GM23338 (cell line): ENCODE data around the gene CST11. TPM values are rescaled to one million over a fixed set of nuclear protein-coding genes. Genes with fewer than 3 reads are reported as not detected.
A peak's percentile ranks its signal among the peaks of the same experiment; 100 is the strongest.

Source experiments
- ATAC-seq: fragments of 200-7000 bp; cut with Tn5 transposase; 3 replicates; pipeline ENCODE4 v1.9.1; 2020
- DNase-seq: peaks from one replicate; pipeline ENCODE4 v3.0.0-alpha.2; 2015; ENCODE audit warnings: low spot score
- H2AFZ ChIP-seq: fragments of 200-600 bp; sonication (generic); 2 replicates; pipeline ENCODE4 v1.8.0; 2016; ENCODE audit warnings: antibody characterized with exemption, mild to moderate bottlenecking, moderate library complexity
- H3F3A ChIP-seq: fragments of 200-600 bp; sonication (generic); replicated peaks from 2 replicates; pipeline ENCODE4 v1.8.0; 2017; ENCODE audit warnings: antibody characterized with exemption, mixed run types, low read depth
- H3K27ac ChIP-seq: fragments of 200-600 bp; sonication (generic); 2 replicates; pipeline ENCODE4 v1.6.1; 2016; ENCODE audit warnings: low read depth
- H3K27me3 ChIP-seq: fragments of 200-600 bp; sonication (generic); 2 replicates; pipeline ENCODE4 v1.8.0; 2016; ENCODE audit warnings: mild to moderate bottlenecking, mixed run types, moderate library complexity; ENCODE audit not compliant: insufficient read depth
- H3K36me3 ChIP-seq: fragments of 200-600 bp; sonication (generic); 2 replicates; pipeline ENCODE4 v1.8.0; 2016; ENCODE audit warnings: mild to moderate bottlenecking; ENCODE audit not compliant: insufficient read depth
- H3K4me1 ChIP-seq: fragments of 200-600 bp; sonication (generic); 2 replicates; pipeline ENCODE4 v1.8.0; 2016; ENCODE audit warnings: mild to moderate bottlenecking, moderate library complexity; ENCODE audit not compliant: insufficient read depth
- H3K4me2 ChIP-seq: fragments of 200-600 bp; sonication (generic); 2 replicates; pipeline ENCODE4 v1.7.1; 2017; ENCODE audit warnings: mixed run types
- H3K4me3 ChIP-seq: fragments of 200-600 bp; sonication (generic); 2 replicates; pipeline ENCODE4 v1.6.1; 2016; ENCODE audit warnings: mixed run types
- H3K79me2 ChIP-seq: fragments of 200-600 bp; sonication (generic); replicated peaks from 2 replicates; pipeline ENCODE4 v1.8.0; 2017; ENCODE audit warnings: mild to moderate bottlenecking; ENCODE audit not compliant: insufficient read depth
- H3K9me2 ChIP-seq: fragments of 200-600 bp; sonication (generic); 2 replicates; pipeline ENCODE4 v1.8.0; 2017; ENCODE audit not compliant: insufficient read depth
- H4K20me1 ChIP-seq: fragments of 200-600 bp; sonication (generic); replicated peaks from 2 replicates; pipeline ENCODE4 v1.8.0; 2017; ENCODE audit warnings: mild to moderate bottlenecking; ENCODE audit not compliant: insufficient read depth
- H3K27ac Mint-ChIP-seq: 2 replicates; pipeline ENCODE4 v1.8.0; 2020; ENCODE audit warnings: inconsistent platforms, mild to moderate bottlenecking, moderate library complexity, mixed read lengths
- H3K27me3 Mint-ChIP-seq: 3 replicates; pipeline ENCODE4 v1.8.0; 2022; ENCODE audit warnings: low read depth, mild to moderate bottlenecking, moderate library complexity, mixed read lengths, inconsistent platforms; ENCODE audit not compliant: insufficient read depth, poor library complexity
- H3K36me3 Mint-ChIP-seq: 3 replicates; pipeline ENCODE4 v1.8.0; 2021; ENCODE audit warnings: low read depth, mild to moderate bottlenecking, inconsistent platforms, moderate library complexity, mixed read lengths
- H3K4me1 Mint-ChIP-seq: 3 replicates; pipeline ENCODE4 v1.8.0; 2020; ENCODE audit warnings: mild to moderate bottlenecking, inconsistent platforms, mixed read lengths
- H3K4me3 Mint-ChIP-seq: 3 replicates; pipeline ENCODE4 v1.8.0; 2021; ENCODE audit warnings: moderate library complexity, mild to moderate bottlenecking, inconsistent platforms, mixed read lengths
- H3K9me3 Mint-ChIP-seq: 3 replicates; pipeline ENCODE4 v1.8.0; 2020; ENCODE audit warnings: moderate library complexity, mild to moderate bottlenecking, inconsistent platforms, mixed read lengths
- CREB1 ChIP-seq: fragments of 250-450 bp; sonication (Bioruptor Pico); IDR thresholded peaks from 2 replicates; pipeline ENCODE4 v1.5.0; 2020; ENCODE audit warnings: low read depth, mild to moderate bottlenecking, moderate library complexity
- EZH2 ChIP-seq: fragments of 200-600 bp; sonication (generic); IDR thresholded peaks from one replicate; pipeline ENCODE4 v1.8.0; 2017; ENCODE audit warnings: antibody characterized with exemption, mild to moderate bottlenecking, low read depth; ENCODE audit not compliant: unreplicated experiment
- EZH2phosphoT487 ChIP-seq: fragments of 200-600 bp; sonication (generic); IDR thresholded peaks from one replicate; pipeline ENCODE4 v1.8.1; 2018; ENCODE audit warnings: antibody characterized with exemption; ENCODE audit not compliant: unreplicated experiment
- JUNB ChIP-seq: IDR thresholded peaks from one replicate; pipeline ENCODE4 v1.6.1; 2016; ENCODE audit warnings: antibody characterized with exemption; ENCODE audit not compliant: unreplicated experiment
- NANOG ChIP-seq: IDR thresholded peaks from 2 replicates; pipeline ENCODE4 v1.6.1; 2016; ENCODE audit warnings: antibody characterized with exemption, borderline replicate concordance
- POLR2AphosphoS5 ChIP-seq: IDR thresholded peaks from 2 replicates; pipeline ENCODE4 v1.6.1; 2016; ENCODE audit warnings: antibody characterized with exemption, low read depth
- STAT1 ChIP-seq: IDR thresholded peaks from one replicate; pipeline ENCODE4 v1.6.1; 2016; ENCODE audit warnings: antibody characterized with exemption; ENCODE audit not compliant: unreplicated experiment
- ZNF114 ChIP-seq: fragments of 250-450 bp; sonication (Bioruptor Pico); IDR thresholded peaks from 2 replicates; pipeline ENCODE4 v1.5.0; 2020; ENCODE audit warnings: mild to moderate bottlenecking, moderate library complexity
- ZNF331 ChIP-seq: fragments of 250-450 bp; sonication (Bioruptor Pico); IDR thresholded peaks from 2 replicates; pipeline ENCODE4 v1.5.0; 2020; ENCODE audit warnings: low read depth, mild to moderate bottlenecking, moderate library complexity
- polyA plus RNA-seq: library from polyadenylated mRNA; unstranded; fragments of >200 nt; fragmentation: Nextera tagmentation; extraction: Ambion mirVana; gene quantifications from 2 replicates; pipeline ENCODE4 v1.2.1, GENCODE V29; 2016
- total RNA-seq: library from RNA; depleted of rRNA; stranded (reverse); fragments of >200 nt; shearing (Covaris generic); gene quantifications from 2 replicates; pipeline ENCODE4 v1.2.3, GENCODE V29; 2014
- TF ChIP-seq, protein P1 (sequence below), 2 experiments: fragments of 200-600 bp in 1 of 2; sonication (generic) in 1 of 2; conservative IDR thresholded peaks; 2 replicates each; pipeline versions ENCODE4 v1.5.1 to v1.6.1; 2016 to 2017; ENCODE audit warnings: antibody characterized with exemption in 2 of 2, low read depth in 2 of 2, mild to moderate bottlenecking in 2 of 2, moderate library complexity in 1 of 2
- TF ChIP-seq, protein P2 (sequence below): IDR thresholded peaks from 2 replicates; pipeline ENCODE4 v1.6.1; 2016; ENCODE audit warnings: antibody characterized with exemption
- TF ChIP-seq, protein P3 (sequence below): fragments of 250-450 bp; sonication (Bioruptor Pico); IDR thresholded peaks from 2 replicates; pipeline ENCODE4 v1.5.0; 2020; ENCODE audit warnings: mild to moderate bottlenecking, moderate library complexity

The CST11 gene
- total and polyA plus RNA-seq, 2 experiments from 2014 or later: not detected

DNA sequence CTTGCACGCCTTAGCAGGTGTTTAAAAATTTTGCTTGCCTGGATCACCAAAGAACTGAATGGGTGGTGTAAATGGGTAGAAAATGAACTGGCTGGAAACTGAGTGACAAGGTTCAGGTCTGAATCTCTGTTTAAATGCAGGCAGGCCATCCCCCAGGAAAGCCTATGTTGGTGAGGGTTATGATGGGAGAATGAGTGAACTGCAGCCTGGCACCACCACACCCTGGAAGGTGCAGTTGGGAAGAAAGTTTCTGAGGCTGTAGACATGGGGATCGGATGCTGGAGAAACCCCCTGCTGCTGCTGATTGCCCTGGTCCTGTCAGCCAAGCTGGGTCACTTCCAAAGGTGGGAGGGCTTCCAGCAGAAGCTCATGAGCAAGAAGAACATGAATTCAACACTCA lies 12.7 kb downstream of the CST11 start (continued):
- TF ChIP-seq, protein P1, sequence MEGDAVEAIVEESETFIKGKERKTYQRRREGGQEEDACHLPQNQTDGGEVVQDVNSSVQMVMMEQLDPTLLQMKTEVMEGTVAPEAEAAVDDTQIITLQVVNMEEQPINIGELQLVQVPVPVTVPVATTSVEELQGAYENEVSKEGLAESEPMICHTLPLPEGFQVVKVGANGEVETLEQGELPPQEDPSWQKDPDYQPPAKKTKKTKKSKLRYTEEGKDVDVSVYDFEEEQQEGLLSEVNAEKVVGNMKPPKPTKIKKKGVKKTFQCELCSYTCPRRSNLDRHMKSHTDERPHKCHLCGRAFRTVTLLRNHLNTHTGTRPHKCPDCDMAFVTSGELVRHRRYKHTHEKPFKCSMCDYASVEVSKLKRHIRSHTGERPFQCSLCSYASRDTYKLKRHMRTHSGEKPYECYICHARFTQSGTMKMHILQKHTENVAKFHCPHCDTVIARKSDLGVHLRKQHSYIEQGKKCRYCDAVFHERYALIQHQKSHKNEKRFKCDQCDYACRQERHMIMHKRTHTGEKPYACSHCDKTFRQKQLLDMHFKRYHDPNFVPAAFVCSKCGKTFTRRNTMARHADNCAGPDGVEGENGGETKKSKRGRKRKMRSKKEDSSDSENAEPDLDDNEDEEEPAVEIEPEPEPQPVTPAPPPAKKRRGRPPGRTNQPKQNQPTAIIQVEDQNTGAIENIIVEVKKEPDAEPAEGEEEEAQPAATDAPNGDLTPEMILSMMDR (conservative IDR thresholded peaks at IDR 0.05; ENCODE audit: low read depth in 2 of 2): no peak
- TF ChIP-seq STAT1 (no peak), EZH2 (no peak), ZNF331 (CRISPR knock-in tag) (no peak)
- TF ChIP-seq, protein P2, sequence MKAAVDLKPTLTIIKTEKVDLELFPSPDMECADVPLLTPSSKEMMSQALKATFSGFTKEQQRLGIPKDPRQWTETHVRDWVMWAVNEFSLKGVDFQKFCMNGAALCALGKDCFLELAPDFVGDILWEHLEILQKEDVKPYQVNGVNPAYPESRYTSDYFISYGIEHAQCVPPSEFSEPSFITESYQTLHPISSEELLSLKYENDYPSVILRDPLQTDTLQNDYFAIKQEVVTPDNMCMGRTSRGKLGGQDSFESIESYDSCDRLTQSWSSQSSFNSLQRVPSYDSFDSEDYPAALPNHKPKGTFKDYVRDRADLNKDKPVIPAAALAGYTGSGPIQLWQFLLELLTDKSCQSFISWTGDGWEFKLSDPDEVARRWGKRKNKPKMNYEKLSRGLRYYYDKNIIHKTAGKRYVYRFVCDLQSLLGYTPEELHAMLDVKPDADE: no peak

DNA sequence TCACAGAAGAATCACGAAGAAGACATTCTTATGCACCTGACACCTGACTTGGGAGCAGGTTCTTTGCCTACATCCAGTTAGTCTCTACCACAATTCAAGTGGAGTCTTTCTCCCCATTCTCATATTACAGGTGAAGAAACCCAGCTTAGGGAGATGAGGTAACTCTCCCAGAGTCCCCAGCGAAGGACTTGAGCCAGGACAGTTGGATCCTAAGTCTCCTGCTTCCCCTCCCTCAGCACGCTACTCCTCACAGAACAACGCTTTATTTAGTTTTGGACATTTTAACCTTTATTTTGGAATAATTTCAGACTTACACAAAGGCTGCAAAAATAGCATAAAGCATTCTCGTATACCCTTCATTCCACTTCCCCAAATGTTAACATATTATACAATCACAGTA lies 14.0 kb downstream of the CST11 start:
- H3K4me3 ChIP-seq: no peak overlapping the region
- H3K9me3 Mint-ChIP-seq: no peaks in the 10 kb centered on the region
- TF ChIP-seq STAT1 (no peak), EZH2phosphoT487 (no peak), EZH2 (no peak), POLR2AphosphoS5 (no peak), ZNF331 (CRISPR knock-in tag) (no peak), CREB1 (CRISPR knock-in tag) (no peak), ZNF114 (CRISPR knock-in tag) (no peak), JUNB (no peak), NANOG (no peak)
- TF ChIP-seq, protein P3, sequence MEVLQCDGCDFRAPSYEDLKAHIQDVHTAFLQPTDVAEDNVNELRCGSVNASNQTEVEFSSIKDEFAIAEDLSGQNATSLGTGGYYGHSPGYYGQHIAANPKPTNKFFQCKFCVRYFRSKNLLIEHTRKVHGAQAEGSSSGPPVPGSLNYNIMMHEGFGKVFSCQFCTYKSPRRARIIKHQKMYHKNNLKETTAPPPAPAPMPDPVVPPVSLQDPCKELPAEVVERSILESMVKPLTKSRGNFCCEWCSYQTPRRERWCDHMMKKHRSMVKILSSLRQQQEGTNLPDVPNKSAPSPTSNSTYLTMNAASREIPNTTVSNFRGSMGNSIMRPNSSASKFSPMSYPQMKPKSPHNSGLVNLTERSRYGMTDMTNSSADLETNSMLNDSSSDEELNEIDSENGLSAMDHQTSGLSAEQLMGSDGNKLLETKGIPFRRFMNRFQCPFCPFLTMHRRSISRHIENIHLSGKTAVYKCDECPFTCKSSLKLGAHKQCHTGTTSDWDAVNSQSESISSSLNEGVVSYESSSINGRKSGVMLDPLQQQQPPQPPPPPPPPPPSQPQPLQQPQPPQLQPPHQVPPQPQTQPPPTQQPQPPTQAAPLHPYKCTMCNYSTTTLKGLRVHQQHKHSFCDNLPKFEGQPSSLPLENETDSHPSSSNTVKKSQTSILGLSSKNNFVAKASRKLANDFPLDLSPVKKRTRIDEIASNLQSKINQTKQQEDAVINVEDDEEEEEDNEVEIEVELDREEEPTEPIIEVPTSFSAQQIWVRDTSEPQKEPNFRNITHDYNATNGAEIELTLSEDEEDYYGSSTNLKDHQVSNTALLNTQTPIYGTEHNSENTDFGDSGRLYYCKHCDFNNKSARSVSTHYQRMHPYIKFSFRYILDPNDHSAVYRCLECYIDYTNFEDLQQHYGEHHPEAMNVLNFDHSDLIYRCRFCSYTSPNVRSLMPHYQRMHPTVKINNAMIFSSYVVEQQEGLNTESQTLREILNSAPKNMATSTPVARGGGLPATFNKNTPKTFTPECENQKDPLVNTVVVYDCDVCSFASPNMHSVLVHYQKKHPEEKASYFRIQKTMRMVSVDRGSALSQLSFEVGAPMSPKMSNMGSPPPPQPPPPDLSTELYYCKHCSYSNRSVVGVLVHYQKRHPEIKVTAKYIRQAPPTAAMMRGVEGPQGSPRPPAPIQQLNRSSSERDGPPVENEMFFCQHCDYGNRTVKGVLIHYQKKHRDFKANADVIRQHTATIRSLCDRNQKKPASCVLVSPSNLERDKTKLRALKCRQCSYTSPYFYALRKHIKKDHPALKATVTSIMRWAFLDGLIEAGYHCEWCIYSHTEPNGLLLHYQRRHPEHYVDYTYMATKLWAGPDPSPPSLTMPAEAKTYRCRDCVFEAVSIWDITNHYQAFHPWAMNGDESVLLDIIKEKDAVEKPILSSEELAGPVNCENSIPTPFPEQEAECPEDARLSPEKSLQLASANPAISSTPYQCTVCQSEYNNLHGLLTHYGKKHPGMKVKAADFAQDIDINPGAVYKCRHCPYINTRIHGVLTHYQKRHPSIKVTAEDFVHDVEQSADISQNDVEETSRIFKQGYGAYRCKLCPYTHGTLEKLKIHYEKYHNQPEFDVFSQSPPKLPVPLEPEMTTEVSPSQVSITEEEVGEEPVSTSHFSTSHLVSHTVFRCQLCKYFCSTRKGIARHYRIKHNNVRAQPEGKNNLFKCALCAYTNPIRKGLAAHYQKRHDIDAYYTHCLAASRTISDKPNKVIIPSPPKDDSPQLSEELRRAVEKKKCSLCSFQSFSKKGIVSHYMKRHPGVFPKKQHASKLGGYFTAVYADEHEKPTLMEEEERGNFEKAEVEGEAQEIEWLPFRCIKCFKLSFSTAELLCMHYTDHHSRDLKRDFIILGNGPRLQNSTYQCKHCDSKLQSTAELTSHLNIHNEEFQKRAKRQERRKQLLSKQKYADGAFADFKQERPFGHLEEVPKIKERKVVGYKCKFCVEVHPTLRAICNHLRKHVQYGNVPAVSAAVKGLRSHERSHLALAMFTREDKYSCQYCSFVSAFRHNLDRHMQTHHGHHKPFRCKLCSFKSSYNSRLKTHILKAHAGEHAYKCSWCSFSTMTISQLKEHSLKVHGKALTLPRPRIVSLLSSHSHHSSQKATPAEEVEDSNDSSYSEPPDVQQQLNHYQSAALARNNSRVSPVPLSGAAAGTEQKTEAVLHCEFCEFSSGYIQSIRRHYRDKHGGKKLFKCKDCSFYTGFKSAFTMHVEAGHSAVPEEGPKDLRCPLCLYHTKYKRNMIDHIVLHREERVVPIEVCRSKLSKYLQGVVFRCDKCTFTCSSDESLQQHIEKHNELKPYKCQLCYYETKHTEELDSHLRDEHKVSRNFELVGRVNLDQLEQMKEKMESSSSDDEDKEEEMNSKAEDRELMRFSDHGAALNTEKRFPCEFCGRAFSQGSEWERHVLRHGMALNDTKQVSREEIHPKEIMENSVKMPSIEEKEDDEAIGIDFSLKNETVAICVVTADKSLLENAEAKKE (CRISPR knock-in tag): no peak
- TF ChIP-seq, protein P1 (conservative IDR thresholded peaks at IDR 0.05; ENCODE audit: low read depth in 2 of 2): no peak
- TF ChIP-seq, protein P2: no peak

More for the DNA sequence above, 14.0 kb downstream of the CST11 start:
- peaks cover 7% of the 10 kb centered on the region for H3K27me3 Mint-ChIP-seq
- no peak overlapping the region for H3K27ac ChIP-seq
- H3K4me1 Mint-ChIP-seq: no peaks in the 10 kb centered on the region
- no peaks in the 10 kb centered on the region for H3K4me1 ChIP-seq
- H3K36me3 ChIP-seq: no peaks in the 10 kb centered on the region
- H3K9me2 ChIP-seq: no peaks in the 10 kb centered on the region
- H3K27me3 ChIP-seq: no peaks in the 10 kb centered on the region
- H3K4me3 Mint-ChIP-seq: no peak overlapping the region
- 0 out of 2 replicates have a peak overlapping the region, but pooled peaks have one; percentile 10 for H2AFZ ChIP-seq
- H3F3A ChIP-seq: no peaks in the 10 kb centered on the region
- ATAC-seq: no peak
- H3K79me2 ChIP-seq: no peaks in the 10 kb centered on the region
- no peaks in the 10 kb centered on the region for H3K36me3 Mint-ChIP-seq
- H3K27ac Mint-ChIP-seq: no peak overlapping the region
- DNase-seq: no peak
- no peaks in the 10 kb centered on the region for H4K20me1 ChIP-seq
- H3K4me2 ChIP-seq: no peak overlapping the region
